Ishikawa (cell line): ENCODE results near the gene SLC4A3.

ENCODE experiments used
- CREB1 ChIP-seq: IDR thresholded peaks from 2 replicates; pipeline ENCODE4 v1.6.1; 2012; ENCODE audit warnings: low read depth
- EP300 ChIP-seq: IDR thresholded peaks from 2 replicates; pipeline ENCODE4 v1.6.1; 2012; ENCODE audit warnings: borderline replicate concordance
- RAD21 ChIP-seq: IDR thresholded peaks from 2 replicates; pipeline ENCODE4 v1.6.1; 2012; ENCODE audit warnings: low read depth
- TAF1 ChIP-seq: IDR thresholded peaks from 2 replicates; pipeline ENCODE4 v1.6.1; 2012; ENCODE audit warnings: low read depth, mild to moderate bottlenecking
- TCF12 ChIP-seq: IDR thresholded peaks from 2 replicates; pipeline ENCODE4 v1.6.1; 2012; ENCODE audit warnings: low read depth
- YY1 ChIP-seq: IDR thresholded peaks from 2 replicates; pipeline ENCODE4 v1.6.1; 2012; ENCODE audit warnings: low read depth
- TF ChIP-seq, protein P1 (sequence below): IDR thresholded peaks from 2 replicates; pipeline ENCODE4 v1.6.1; 2012
- TF ChIP-seq, protein P2 (sequence below): IDR thresholded peaks from 2 replicates; pipeline ENCODE4 v1.6.1; 2012; ENCODE audit warnings: low read depth, mild to moderate bottlenecking
- TF ChIP-seq, protein P3 (sequence below): IDR thresholded peaks from 2 replicates; pipeline ENCODE4 v1.6.1; 2012

DNA sequence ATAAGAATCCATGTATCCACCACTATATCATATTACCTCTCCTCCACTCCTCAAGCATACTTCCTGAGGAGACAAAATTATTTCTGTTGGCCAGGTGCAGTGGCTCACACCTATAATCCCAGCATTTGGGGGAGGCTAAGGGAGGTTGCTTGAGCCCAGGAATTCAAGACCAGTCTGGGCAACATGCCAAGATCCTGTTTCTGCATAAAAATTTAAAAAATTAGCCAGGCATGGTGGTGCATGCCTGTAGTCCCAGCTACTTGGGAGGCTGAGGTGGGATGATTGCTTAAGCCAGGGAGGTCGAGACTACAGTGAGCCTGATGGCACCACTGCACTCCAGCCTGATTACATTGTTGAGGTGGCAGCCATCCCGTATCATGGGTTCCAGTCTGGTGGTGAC lies 46.1 kb upstream of the SLC4A3 start:
- no peak for TF ChIP-seq TAF1
- TF ChIP-seq, protein P1, sequence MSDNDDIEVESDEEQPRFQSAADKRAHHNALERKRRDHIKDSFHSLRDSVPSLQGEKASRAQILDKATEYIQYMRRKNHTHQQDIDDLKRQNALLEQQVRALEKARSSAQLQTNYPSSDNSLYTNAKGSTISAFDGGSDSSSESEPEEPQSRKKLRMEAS, result no peak
- no peak for TF ChIP-seq EP300
- TF ChIP-seq CREB1, result no peak
- no peak for TF ChIP-seq RAD21
- no peak for TF ChIP-seq TCF12
- TF ChIP-seq YY1, result no peak
- TF ChIP-seq, protein P2, sequence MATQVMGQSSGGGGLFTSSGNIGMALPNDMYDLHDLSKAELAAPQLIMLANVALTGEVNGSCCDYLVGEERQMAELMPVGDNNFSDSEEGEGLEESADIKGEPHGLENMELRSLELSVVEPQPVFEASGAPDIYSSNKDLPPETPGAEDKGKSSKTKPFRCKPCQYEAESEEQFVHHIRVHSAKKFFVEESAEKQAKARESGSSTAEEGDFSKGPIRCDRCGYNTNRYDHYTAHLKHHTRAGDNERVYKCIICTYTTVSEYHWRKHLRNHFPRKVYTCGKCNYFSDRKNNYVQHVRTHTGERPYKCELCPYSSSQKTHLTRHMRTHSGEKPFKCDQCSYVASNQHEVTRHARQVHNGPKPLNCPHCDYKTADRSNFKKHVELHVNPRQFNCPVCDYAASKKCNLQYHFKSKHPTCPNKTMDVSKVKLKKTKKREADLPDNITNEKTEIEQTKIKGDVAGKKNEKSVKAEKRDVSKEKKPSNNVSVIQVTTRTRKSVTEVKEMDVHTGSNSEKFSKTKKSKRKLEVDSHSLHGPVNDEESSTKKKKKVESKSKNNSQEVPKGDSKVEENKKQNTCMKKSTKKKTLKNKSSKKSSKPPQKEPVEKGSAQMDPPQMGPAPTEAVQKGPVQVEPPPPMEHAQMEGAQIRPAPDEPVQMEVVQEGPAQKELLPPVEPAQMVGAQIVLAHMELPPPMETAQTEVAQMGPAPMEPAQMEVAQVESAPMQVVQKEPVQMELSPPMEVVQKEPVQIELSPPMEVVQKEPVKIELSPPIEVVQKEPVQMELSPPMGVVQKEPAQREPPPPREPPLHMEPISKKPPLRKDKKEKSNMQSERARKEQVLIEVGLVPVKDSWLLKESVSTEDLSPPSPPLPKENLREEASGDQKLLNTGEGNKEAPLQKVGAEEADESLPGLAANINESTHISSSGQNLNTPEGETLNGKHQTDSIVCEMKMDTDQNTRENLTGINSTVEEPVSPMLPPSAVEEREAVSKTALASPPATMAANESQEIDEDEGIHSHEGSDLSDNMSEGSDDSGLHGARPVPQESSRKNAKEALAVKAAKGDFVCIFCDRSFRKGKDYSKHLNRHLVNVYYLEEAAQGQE, result no peak
- TF ChIP-seq, protein P3, sequence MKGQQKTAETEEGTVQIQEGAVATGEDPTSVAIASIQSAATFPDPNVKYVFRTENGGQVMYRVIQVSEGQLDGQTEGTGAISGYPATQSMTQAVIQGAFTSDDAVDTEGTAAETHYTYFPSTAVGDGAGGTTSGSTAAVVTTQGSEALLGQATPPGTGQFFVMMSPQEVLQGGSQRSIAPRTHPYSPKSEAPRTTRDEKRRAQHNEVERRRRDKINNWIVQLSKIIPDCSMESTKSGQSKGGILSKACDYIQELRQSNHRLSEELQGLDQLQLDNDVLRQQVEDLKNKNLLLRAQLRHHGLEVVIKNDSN, result no peak
